OCI-LY1 (cell line): ENCODE measurements around the gene TNS1.

Experiments used
- H2AFZ ChIP-seq: fragments of 200-600 bp; sonication (generic), shearing (Covaris generic); 2 replicates; pipeline ENCODE4 v1.6.0; 2014; ENCODE audit warnings: antibody characterized with exemption, mild to moderate bottlenecking, low read length
- H3F3A ChIP-seq: fragments of 200-600 bp; sonication (generic), shearing (Covaris generic); 2 replicates; pipeline ENCODE4 v1.6.0; 2014; ENCODE audit warnings: mild to moderate bottlenecking, antibody characterized with exemption, low read length, moderate library complexity; ENCODE audit not compliant: insufficient read depth
- H3K27ac ChIP-seq: fragments of 200-600 bp; sonication (generic); 2 replicates; pipeline ENCODE4 v1.5.1; 2014; ENCODE audit warnings: low read length, mixed run types, mild to moderate bottlenecking, low read depth; ENCODE audit not compliant: poor library complexity, severe bottlenecking
- H3K27me3 ChIP-seq: fragments of 200-600 bp; sonication (generic); 2 replicates; pipeline ENCODE4 v1.6.0; 2014; ENCODE audit warnings: antibody characterized with exemption, mild to moderate bottlenecking, low read length, moderate library complexity; ENCODE audit not compliant: insufficient read depth
- H3K36me3 ChIP-seq: fragments of 200-600 bp; sonication (generic); 2 replicates; pipeline ENCODE4 v1.6.1; 2014; ENCODE audit warnings: mild to moderate bottlenecking, antibody characterized with exemption, low read length, moderate library complexity, mixed read lengths; ENCODE audit not compliant: insufficient read depth
- H3K4me1 ChIP-seq: fragments of 200-600 bp; sonication (generic); 2 replicates; pipeline ENCODE4 v1.5.1; 2014; ENCODE audit warnings: mild to moderate bottlenecking, low read length, moderate library complexity; ENCODE audit not compliant: insufficient read depth, severe bottlenecking
- H3K4me2 ChIP-seq: fragments of 200-600 bp; sonication (generic), shearing (Covaris generic); 2 replicates; pipeline ENCODE4 v1.6.1; 2014; ENCODE audit warnings: low read length
- H3K4me3 ChIP-seq: fragments of 200-600 bp; sonication (generic); 2 replicates; pipeline ENCODE4 v1.5.1; 2014; ENCODE audit warnings: low read length, low read depth, mild to moderate bottlenecking, mixed read lengths; ENCODE audit not compliant: poor library complexity, severe bottlenecking
- H3K79me2 ChIP-seq: fragments of 200-600 bp; shearing (Covaris generic); 2 replicates; pipeline ENCODE4 v1.6.1; 2016; ENCODE audit warnings: mixed run types, low read length, mixed read lengths; ENCODE audit not compliant: insufficient read depth
- H3K9ac ChIP-seq: fragments of 200-600 bp; sonication (generic), shearing (Covaris generic); 2 replicates; pipeline ENCODE4 v1.6.1; 2014; ENCODE audit warnings: mild to moderate bottlenecking, low read length, mixed read lengths
- H3K9me2 ChIP-seq: fragments of 200-600 bp; sonication (generic), shearing (Covaris generic); 2 replicates; pipeline ENCODE4 v1.6.1; 2014; ENCODE audit warnings: low read depth, mild to moderate bottlenecking, low read length, mixed read lengths
- H3K9me3 ChIP-seq: fragments of 200-600 bp; shearing (Covaris generic); 2 replicates; pipeline ENCODE4 v1.6.1; 2014; ENCODE audit warnings: low read length, mixed read lengths
- H4K20me1 ChIP-seq: fragments of 200-600 bp; sonication (generic), shearing (Covaris generic); 2 replicates; pipeline ENCODE4 v1.6.0; 2016; ENCODE audit warnings: mild to moderate bottlenecking, low read length; ENCODE audit not compliant: insufficient read depth
- CTCF ChIP-seq: fragments of 200-600 bp; sonication (generic), shearing (Covaris generic); IDR thresholded peaks from 2 replicates; pipeline ENCODE4 v1.5.1; 2017; ENCODE audit warnings: mild to moderate bottlenecking, antibody characterized with exemption, low read length, moderate library complexity, mixed read lengths
- EZH2 ChIP-seq: fragments of 200-600 bp; sonication (generic), shearing (Covaris generic); IDR thresholded peaks from 2 replicates; pipeline ENCODE4 v1.8.0; 2017; ENCODE audit warnings: borderline replicate concordance, mixed run types, mild to moderate bottlenecking, antibody characterized with exemption, low read length, moderate library complexity, mixed read lengths

Gene TNS1

GRCh38 chr2:217951091-217951490, 51.7 kb downstream of the TNS1 start:
- TF ChIP-seq CTCF (no peak), EZH2 (no peak)
- Histone ChIP-seq H3K27ac (no peak overlapping the region), H3K4me3 (no peak overlapping the region), H3K4me2 (no peak overlapping the region), H3K9me3 (no peaks in the 10 kb centered on the region), H3K36me3 (no peaks in the 10 kb centered on the region), H4K20me1 (no peaks in the 10 kb centered on the region), H3K4me1 (no peaks in the 10 kb centered on the region), H3K27me3 (0 out of 2 replicates have a peak, but pooled peaks cover 5% of the 10 kb centered on the region), H3K9me2 (no peaks in the 10 kb centered on the region), H3K9ac (no peak overlapping the region), H3K79me2 (no peaks in the 10 kb centered on the region), H2AFZ (no peak overlapping the region), H3F3A (no peaks in the 10 kb centered on the region)

DNA sequence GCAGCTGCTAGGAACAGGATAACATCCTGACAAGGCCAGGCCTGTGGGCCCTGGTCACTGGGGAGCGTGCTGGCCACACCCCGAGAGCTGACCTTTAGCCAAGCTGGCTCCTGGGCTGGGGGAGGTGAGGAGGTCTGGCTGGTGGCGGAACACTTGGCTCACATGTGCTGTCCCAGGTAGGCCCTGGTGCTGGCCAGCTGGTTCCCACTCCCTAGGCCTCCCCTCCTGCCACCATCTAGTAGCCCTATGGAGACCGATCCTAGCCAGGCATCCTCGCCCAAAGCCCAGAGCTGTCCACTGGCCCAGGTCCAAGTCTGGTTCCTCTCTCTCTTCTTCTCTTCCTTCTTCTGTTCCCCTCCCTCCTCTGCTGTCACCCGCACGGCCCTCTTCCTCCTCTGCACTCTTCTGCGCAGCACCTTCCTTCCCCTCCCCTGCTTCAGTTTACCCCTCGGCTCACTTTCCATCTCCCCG, 52.4 kb downstream of the TNS1 start:
- Histone ChIP-seq H3K9me2 (no peaks in the 10 kb centered on the region), H3K9me3 (no peaks in the 10 kb centered on the region), H3K4me2 (no peak overlapping the region), H3F3A (no peaks in the 10 kb centered on the region), H3K79me2 (no peaks in the 10 kb centered on the region), H3K27me3 (0 out of 2 replicates have a peak, but pooled peaks cover 5% of the 10 kb centered on the region), H3K27ac (no peak overlapping the region), H3K4me3 (no peak overlapping the region), H3K9ac (no peak overlapping the region), H4K20me1 (no peaks in the 10 kb centered on the region), H3K4me1 (no peaks in the 10 kb centered on the region), H3K36me3 (no peaks in the 10 kb centered on the region), H2AFZ (no peak overlapping the region)
- TF ChIP-seq EZH2, result no peak
- TF ChIP-seq CTCF, result no peak

DNA sequence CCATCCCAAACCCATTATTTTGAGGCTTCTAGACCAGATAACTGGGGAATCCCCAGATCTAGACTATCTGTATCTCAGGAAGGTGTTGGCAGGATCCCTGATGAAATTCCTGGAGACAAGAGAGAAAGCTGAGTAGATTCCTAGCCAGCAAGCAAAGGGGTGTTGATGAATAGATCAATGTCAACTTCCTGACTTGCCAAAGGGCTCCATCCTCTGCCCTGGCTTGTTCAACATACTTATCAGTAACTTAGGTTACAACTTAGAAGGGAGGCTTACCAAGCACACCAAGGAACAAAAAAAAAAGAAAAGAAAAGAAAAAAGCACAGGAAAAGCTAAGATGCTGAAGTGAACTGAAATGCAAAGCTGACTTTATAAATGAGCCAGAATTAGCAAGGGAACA, 53.3 kb downstream of the TNS1 start:
- Histone ChIP-seq H3K36me3 (no peaks in the 10 kb centered on the region), H3F3A (no peaks in the 10 kb centered on the region), H2AFZ (no peak overlapping the region), H4K20me1 (no peaks in the 10 kb centered on the region), H3K27me3 (0 out of 2 replicates have a peak, but pooled peaks cover 5% of the 10 kb centered on the region), H3K4me3 (no peak overlapping the region), H3K9ac (no peak overlapping the region), H3K4me1 (no peaks in the 10 kb centered on the region), H3K4me2 (no peak overlapping the region), H3K27ac (no peak overlapping the region), H3K79me2 (no peaks in the 10 kb centered on the region), H3K9me2 (no peaks in the 10 kb centered on the region), H3K9me3 (no peaks in the 10 kb centered on the region)
- TF ChIP-seq CTCF, result no peak
- TF ChIP-seq EZH2, result no peak
